ENCODE measurements around the gene ETS1. TPM values are rescaled to one million over a fixed set of nuclear protein-coding genes. Genes with fewer than 3 reads are reported as not detected.

The ETS1 gene
- total RNA-seq, 1 donor from 2014 or later, result 88.0 TPM

DNA sequence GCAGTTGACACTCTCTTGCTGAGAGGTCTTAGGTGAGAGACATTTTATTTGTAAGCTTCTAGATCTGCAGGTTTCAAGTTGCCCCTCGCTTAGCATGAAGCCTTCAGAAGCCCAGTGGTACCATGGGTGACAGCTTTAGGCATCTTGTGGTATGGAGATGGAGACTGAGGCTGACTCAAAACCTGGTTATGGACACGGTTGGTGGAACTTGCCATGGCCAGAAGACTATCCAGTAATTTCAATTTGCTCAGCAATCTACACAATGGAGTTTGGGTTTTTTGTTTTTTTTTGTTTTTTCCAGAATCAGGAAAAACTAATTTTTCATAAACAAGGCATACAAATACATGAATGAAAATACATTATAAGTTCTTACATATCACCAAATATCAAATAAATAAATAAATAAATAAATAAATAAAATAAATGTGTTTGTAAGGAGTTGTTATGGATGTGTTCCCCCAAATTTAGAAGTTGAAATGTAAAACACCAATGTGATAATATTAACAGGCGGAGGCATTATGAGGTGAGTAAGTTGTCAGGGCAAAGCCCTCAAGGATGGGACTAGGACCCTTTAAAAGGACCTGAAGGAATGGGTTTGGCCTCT lies 22.6 kb downstream of the ETS1 start:
- H3K27ac ChIP-seq, result no peak overlapping the region
- no peaks in the 10 kb centered on the region for H3K4me1 ChIP-seq
- no peak for DNase-seq (ENCODE audit: low spot score in 2 of 2)
- no peaks in the 10 kb centered on the region for H3K36me3 ChIP-seq
- H3K27me3 ChIP-seq, result no peaks in the 10 kb centered on the region
- no peak overlapping the region for H3K4me3 ChIP-seq
- intact Hi-C loops (cut with DNase I), result no loop called here
- no peaks in the 10 kb centered on the region for H3K9me3 ChIP-seq
- TF ChIP-seq, protein P1, sequence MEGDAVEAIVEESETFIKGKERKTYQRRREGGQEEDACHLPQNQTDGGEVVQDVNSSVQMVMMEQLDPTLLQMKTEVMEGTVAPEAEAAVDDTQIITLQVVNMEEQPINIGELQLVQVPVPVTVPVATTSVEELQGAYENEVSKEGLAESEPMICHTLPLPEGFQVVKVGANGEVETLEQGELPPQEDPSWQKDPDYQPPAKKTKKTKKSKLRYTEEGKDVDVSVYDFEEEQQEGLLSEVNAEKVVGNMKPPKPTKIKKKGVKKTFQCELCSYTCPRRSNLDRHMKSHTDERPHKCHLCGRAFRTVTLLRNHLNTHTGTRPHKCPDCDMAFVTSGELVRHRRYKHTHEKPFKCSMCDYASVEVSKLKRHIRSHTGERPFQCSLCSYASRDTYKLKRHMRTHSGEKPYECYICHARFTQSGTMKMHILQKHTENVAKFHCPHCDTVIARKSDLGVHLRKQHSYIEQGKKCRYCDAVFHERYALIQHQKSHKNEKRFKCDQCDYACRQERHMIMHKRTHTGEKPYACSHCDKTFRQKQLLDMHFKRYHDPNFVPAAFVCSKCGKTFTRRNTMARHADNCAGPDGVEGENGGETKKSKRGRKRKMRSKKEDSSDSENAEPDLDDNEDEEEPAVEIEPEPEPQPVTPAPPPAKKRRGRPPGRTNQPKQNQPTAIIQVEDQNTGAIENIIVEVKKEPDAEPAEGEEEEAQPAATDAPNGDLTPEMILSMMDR (IDR thresholded peaks at IDR 0.05), result no peak

DNA sequence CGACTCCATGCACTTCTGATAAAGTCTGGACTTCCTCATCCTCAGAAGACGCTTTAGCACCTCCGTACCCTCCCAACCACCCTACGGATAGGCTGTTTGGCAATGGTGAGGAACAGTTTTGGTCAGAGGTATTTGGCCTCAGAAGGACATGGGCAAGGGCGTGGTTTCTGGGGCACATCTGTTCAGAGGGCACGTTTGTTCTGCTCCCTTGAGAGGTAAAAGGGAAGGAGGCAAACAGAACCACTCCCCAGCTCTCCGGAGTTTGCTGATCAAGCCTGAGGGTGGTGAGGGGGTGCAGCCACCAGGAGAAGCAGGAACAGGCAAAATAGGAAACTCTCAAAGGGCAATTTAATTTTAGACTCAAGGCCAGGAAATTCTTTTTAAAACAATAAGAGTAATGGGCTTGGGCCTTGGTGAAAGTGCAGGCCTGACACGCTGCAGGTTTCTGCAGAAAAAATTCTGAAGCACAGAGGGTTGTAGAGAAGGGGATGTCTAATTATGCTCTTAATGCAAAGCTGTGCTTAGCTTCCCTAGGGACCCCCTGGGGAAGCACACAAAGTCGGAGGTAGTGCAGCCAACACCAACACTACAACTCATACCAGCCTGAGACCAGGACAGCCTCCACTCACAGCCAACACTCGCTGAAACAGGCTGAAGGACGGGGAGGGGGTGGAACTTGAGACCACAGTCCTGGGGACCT lies 23.3 kb downstream of the ETS1 start:
- no peak for DNase-seq (ENCODE audit: low spot score in 2 of 2)
- no peaks in the 10 kb centered on the region for H3K36me3 ChIP-seq
- H3K9me3 ChIP-seq, result no peaks in the 10 kb centered on the region
- H3K27me3 ChIP-seq, result no peaks in the 10 kb centered on the region
- H3K27ac ChIP-seq, result no peak overlapping the region
- intact Hi-C loops (cut with DNase I), result no loop called here
- H3K4me3 ChIP-seq, result no peak overlapping the region
- H3K4me1 ChIP-seq, result no peaks in the 10 kb centered on the region
- TF ChIP-seq, protein P1 (IDR thresholded peaks at IDR 0.05), result no peak

DNA sequence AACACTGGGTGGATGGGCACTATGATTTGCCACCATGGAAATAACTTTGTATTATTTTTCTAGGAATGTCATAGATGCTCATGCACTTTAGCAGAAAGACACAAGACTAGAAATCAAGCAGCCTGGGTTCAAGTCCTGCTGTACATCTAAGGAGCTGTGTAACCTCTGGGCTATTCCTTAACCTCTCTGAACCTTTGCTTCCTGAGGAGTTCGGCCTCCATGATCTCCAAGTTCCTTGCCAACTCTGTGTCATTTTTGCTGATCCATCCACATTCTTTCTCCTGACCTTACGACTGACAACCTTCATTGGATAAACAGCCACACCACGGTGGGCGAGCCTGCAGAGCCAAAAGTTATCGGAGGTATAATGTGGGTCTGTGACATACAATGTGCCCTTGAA lies 24.1 kb downstream of the ETS1 start:
- Histone ChIP-seq H3K27ac (no peak overlapping the region), H3K4me3 (no peak overlapping the region), H3K36me3 (no peaks in the 10 kb centered on the region), H3K9me3 (no peaks in the 10 kb centered on the region), H3K4me1 (no peaks in the 10 kb centered on the region), H3K27me3 (no peaks in the 10 kb centered on the region)
- DNase-seq (ENCODE audit: low spot score in 2 of 2), result no peak
- intact Hi-C loops (cut with DNase I), result no loop called here
- TF ChIP-seq, protein P1 (IDR thresholded peaks at IDR 0.05), result no peak

DNA sequence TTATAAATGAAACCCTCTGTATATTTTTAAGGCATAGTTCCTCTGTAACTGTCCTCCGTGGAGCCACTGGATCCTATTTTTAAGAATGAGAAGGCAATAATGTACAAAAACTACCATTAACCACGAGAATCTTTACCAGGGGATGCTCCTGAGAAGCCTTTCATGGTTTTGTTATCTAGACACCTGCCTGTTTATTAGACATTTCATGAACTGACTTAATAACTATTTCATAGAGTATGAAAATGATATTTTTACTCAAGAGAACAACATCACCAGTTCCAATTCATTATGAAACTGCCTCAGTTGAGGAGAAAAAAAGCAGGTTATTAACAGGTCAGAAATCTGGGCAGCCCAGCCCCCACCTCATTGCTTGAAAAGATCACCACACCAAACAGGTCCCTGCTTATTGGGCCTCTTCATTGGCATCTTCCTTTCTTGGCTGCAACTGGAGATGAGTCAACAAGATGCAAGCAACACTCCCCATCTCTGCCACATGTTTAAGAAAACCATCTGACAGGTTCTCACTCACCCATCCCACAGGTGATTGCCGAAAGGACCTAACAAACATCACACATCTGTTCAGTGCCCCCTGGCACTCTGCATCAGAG lies 27.8 kb downstream of the ETS1 start:
- intact Hi-C loops (cut with DNase I), result no loop called here
- Histone ChIP-seq H3K9me3 (no peaks in the 10 kb centered on the region), H3K36me3 (no peaks in the 10 kb centered on the region), H3K27ac (no peak overlapping the region), H3K4me1 (no peaks in the 10 kb centered on the region), H3K27me3 (no peaks in the 10 kb centered on the region), H3K4me3 (no peak overlapping the region)
- DNase-seq (ENCODE audit: low spot score in 2 of 2), result no peak
- TF ChIP-seq, protein P1 (IDR thresholded peaks at IDR 0.05), result no peak

DNA sequence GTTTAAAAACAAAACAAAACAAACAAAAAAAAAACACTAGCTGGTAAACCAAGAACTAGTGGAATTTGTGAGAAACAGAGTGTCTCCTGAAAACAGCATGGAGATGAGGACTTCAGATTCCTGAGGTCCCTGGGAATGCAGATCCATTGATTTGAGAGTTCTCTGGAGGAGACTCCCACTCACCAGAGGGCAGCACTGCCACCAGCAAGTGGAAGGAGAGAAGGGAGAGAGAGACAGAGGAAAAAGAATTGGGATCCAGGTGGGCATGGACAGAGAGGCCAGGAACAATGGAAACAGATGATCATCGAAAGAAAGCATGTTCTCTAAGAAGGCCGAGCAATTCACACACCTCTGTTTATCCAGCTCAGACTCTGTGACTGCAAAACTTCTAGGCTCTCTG lies 31.8 kb downstream of the ETS1 start:
- no peak for DNase-seq (ENCODE audit: low spot score in 2 of 2)
- Histone ChIP-seq H3K27ac (no peak overlapping the region), H3K4me1 (peaks cover 0 to 5% of the 10 kb centered on the region in 2 donors), H3K27me3 (no peaks in the 10 kb centered on the region), H3K9me3 (no peaks in the 10 kb centered on the region), H3K4me3 (no peak overlapping the region), H3K36me3 (no peaks in the 10 kb centered on the region)
- TF ChIP-seq, protein P1 (IDR thresholded peaks at IDR 0.05), result no peak
- intact Hi-C loops (cut with DNase I), result no loop called here
